GM13976 (cell line): ENCODE measurements around the gene TMF1.

Source experiments
- DNase-seq: peaks from one replicate; pipeline ENCODE4 v3.0.0; 2012; ENCODE audit warnings: low spot score
- CTCF ChIP-seq: IDR thresholded peaks from 2 replicates; pipeline ENCODE4 v1.5.1; 2012; ENCODE audit warnings: borderline replicate concordance, mild to moderate bottlenecking; ENCODE audit not compliant: insufficient read depth; ENCODE audit errors: extremely low read depth, missing control alignments, control extremely low read depth
- in situ Hi-C: fragments of 300-500 bp; cut with MboI; formaldehyde crosslinking; loops from one replicate; pipeline ENCODE4 v1.12.0; 2022; ENCODE audit warnings: low sequenced_read_pairs, mixed read lengths, inconsistent platforms; ENCODE audit not compliant: unreplicated experiment

Gene TMF1

DNA sequence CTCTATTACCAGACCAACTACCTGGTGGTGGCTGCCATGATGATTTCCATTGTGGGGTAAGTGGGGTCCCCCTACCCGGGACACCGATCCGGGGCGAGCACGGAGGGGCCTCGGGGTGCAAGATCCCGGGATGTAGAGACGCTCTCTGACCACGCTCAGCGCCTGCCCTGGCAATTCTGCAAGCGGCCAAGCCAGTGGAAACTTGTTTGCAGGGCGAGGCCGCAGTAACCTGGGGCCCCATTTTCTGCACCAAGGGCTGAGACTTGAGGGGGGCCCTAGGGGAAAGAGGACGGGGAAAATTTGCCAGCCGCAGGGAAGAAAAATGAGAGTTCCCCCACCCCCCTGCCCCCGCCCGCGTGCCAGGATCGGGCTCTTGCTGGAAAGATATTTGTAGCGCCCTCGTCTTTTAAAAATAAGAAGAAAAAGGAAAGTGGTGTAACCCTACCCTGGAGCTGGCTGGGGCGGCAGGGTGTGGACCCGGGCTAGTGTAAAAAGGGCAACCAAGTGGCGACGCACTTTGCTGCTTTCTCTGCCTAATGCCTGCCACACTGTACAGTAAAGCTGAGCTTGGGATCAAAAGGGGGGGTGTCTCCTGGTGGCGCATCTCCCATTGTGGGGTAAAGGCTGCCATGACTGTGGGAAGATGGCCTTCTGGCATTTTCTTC, 33.2 kb upstream of the TMF1 start:
- in situ Hi-C loops = no loop called here
- no peak for TF ChIP-seq CTCF

DNA sequence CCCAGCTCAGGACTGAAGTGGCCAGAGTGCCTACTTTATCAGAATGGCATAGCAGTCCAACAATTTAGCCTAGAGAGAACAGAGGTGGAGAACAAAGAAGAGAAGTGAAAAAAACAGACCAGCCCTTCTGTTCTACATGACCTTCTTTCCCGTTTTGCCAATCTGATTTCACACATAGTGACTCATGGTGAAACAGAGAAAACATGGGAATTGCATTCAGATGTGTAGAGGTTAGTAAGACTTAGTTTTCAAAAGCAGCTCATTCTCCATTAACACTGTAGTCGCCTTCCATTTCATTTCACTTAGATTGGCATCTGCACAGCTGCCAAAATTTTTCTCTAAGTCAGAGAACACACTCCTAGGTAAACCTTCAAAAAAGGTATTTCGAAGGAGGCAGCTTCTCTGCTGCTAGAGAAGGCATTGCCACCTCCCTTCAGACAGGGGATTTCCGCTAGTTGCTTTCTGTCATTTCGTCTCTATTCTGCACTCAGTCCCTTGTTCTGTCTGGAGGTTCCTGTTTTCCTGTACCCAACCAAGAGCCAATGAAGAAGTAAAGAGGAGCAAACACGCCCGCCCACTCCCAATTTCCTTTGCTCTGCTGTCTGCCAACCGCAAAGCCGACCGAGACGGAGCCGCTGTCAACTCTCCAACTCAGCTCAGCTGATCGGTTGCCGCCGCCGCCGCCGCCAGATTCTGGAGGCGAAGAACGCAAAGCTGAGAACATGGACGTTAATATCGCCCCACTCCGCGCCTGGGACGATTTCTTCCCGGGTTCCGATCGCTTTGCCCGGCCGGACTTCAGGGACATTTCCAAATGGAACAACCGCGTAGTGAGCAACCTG, 32.4 kb upstream of the TMF1 start, which contains the start of gene ARL6IP5:
TSS of gene ARL6IP5 (plus strand) at position 612 of the 842 bp plus-strand sequence. CDS start at position 723, 111 bp downstream.
- in situ Hi-C loops = no loop called here
- TF ChIP-seq CTCF = no peak
- peak; percentile 77 for DNase-seq

More for the DNA sequence above, 33.2 kb upstream of the TMF1 start:
- no peak for DNase-seq

DNA sequence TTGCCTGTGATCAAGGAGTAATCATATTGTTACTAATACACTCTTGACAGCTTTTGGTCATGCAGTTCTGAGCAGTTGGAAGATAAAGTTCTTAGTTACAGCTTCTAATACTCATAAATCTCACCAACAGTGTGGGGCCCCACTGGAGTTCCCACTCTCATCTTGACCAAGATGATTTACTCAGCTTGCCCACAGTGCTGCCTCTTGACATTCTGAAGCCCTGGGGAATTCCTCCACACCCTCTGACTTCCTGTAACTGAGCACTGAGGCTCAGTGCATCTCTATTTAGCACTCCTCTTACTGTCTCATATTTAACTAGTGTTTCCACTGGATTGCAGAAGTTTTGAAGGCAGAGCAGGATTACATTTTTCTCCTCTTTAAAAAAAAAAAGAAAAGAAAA, 30.7 kb upstream of the TMF1 start:
- TF ChIP-seq CTCF = no peak
- in situ Hi-C loops = no loop called here
- peak; percentile 70 for DNase-seq

DNA sequence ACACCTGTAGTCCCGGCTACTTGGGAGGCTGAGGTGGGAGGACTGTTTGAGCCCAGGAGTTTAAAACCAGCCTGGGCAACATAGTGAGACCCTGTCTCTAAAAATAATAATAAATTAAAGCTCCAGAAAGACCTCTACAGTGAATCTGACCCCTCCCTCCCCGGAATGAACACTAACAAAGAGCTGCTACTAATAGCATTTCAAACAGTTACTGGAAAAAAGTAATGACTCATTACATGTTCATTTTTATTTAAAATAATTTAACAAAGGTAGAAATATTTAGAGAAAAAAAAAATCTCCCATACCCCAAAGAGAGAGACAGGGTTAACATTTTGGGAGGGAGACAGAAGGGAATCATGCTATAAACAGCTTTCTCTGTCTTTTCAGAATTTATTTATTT, 30.2 kb upstream of the TMF1 start:
- no peak for TF ChIP-seq CTCF

GRCh38 chr3:69081583-69082262, 29.6 kb upstream of the TMF1 start:
- DNase-seq = no peak
- no peak for TF ChIP-seq CTCF
- in situ Hi-C loops = no loop called here

More for the DNA sequence above, 30.2 kb upstream of the TMF1 start:
- no peak for DNase-seq
- in situ Hi-C loops = no loop called here

DNA sequence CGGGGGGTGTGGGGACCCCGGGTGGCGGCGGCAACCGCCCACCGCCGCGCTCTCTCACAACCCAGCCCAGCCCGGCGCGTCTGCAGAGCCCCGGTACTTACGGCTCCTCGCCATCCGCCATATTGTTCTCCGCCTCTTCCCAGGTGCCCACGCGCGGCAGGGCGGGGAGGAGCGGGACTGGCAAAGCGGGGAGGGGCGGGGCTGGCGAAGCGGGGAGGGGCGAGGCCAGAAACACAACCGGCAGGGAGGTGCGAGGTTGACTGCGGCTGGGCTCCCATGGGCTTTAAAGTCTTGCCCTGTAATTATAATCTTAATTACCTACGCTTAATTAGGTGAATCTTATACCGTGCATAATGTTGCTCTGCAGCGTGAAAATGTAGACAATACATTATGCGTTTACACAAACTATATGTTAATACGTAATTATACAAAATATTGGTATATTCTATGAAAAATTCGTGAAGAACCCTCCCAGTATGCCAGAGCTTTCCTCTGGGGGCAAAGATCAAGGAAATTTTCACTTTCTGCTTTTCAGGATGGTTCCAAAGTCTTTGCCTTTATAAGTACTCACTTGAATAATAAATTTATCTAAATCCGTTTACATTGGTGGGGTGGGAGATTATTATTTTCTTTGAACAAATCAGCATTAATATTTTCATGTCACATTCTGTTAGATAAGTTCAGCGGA, 28.2 kb upstream of the TMF1 start, which contains the start of gene UBA3:
TSS of gene UBA3 (minus strand) at position 133 of the 688 bp plus-strand sequence. CDS start at position 121, 12 bp downstream.
- DNase-seq = peak; percentile 91
- TF ChIP-seq CTCF = no peak
- in situ Hi-C loops = no loop called here
